ENCODE data around the gene APMAP. TPM values are rescaled to one million over a fixed set of nuclear protein-coding genes. Genes with fewer than 3 reads are reported as not detected.
"Not testable (repeated sequence)": the region's sequence is repeated elsewhere in the genome, so short reads cannot be mapped to it uniquely, and the experiment has no call there.

Gene APMAP
- total RNA-seq, 2 experiments from 2014 or later: 27.7 to 28.0 TPM

DNA sequence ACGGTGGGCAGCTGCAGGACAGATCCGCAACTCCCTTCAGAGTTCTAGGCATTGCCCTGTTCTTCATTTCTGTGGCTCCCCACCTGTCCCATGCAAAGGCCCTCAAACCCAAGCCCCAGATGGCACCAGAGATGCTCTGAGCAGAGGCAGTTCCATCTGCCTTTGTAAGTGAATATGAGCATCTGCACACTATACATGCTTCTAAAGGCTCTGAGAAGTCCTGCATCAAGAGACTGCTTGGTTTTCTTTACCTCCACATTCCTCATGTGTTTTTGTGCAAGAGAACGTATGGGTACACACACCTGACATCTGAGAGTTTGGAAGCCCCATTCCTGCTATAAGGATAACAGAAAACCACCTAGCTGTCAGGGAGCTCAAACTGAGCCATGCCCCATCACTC lies 57.8 kb downstream of the APMAP start:
- Histone ChIP-seq H3K4me2 (ENCODE audit: low read length) (no peak overlapping the region), H3K4me1 (ENCODE audit: insufficient read depth, low read length, poor library complexity, severe bottlenecking) (no peaks in the 10 kb centered on the region), H4K20me1 (ENCODE audit: insufficient read depth, low read length) (no peaks in the 10 kb centered on the region), H3K4me3 (ENCODE audit: low read depth, low read length, poor library complexity, severe bottlenecking) (no peak overlapping the region), H3K27ac (ENCODE audit: low read depth, low read length, poor library complexity, severe bottlenecking) (no peak overlapping the region), H3K79me2 (ENCODE audit: insufficient read depth, low read depth, low read length) (no peaks in the 10 kb centered on the region), H3K9me3 (ENCODE audit: low read length) (no peaks in the 10 kb centered on the region), H3K9me2 (ENCODE audit: insufficient read depth, low read length) (no peaks in the 10 kb centered on the region), H3K36me3 (ENCODE audit: insufficient read depth, low read length) (no peaks in the 10 kb centered on the region), H2AFZ (ENCODE audit: low read length) (no peak overlapping the region)
- ChIA-PET POLR2A (no interaction called here), CTCF (ENCODE audit: unreplicated experiment) (no interaction called here)
- no peak for DNase-seq (ENCODE audit: low spot score)
- BruUV-seq (replicated peaks): no TSS peak
- intact Hi-C loops (cut with micrococcal nuclease; ENCODE audit: unreplicated experiment): no loop called here
- TF ChIP-seq EZH2phosphoT487 (IDR thresholded peaks at IDR 0.05; ENCODE audit: borderline replicate concordance, low read depth, low read length) (no peak), CTCF (conservative IDR thresholded peaks at IDR 0.05; ENCODE audit: low read length) (no peak)

DNA sequence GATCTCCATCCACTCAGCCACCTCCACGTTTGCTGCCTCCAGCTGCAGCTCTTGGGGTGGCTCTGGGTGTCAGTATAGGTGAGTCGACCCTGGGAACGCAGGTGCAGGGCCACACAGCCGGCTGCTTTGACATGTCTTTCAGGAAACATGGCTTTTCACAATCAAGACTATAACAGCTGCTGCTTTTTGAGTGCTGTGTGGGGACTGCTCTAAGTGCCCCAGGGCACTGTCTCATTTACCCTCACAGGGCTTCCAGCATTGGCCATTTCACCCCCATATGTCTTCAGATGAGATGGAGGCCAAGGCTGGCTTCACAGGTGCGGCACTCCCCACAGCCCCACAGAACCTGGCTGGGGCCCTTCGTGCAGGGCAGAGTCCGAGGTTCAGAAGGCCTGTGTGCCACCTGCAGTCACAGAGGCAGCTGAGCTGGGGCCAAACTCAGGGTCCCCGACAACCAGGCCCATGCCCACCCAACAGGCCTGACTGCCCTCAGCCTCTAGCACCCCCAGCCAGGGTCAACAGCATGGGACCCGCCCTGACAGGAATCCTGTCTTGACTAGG lies 58.4 kb downstream of the APMAP start:
- H3K4me2 ChIP-seq (ENCODE audit: low read length): no peak overlapping the region
- no peak for DNase-seq (ENCODE audit: low spot score)
- ChIA-PET POLR2A (no interaction called here), CTCF (ENCODE audit: unreplicated experiment) (no interaction called here)
- H3K4me1 ChIP-seq (ENCODE audit: insufficient read depth, low read length, poor library complexity, severe bottlenecking): no peaks in the 10 kb centered on the region
- no peaks in the 10 kb centered on the region for H3K9me3 ChIP-seq (ENCODE audit: low read length)
- TF ChIP-seq EZH2phosphoT487 (IDR thresholded peaks at IDR 0.05; ENCODE audit: borderline replicate concordance, low read depth, low read length) (no peak), CTCF (conservative IDR thresholded peaks at IDR 0.05; ENCODE audit: low read length) (no peak)
- no peak overlapping the region for H2AFZ ChIP-seq (ENCODE audit: low read length)
- H4K20me1 ChIP-seq (ENCODE audit: insufficient read depth, low read length): no peaks in the 10 kb centered on the region
- intact Hi-C loops (cut with micrococcal nuclease; ENCODE audit: unreplicated experiment): no loop called here
- H3K4me3 ChIP-seq (ENCODE audit: low read depth, low read length, poor library complexity, severe bottlenecking): no peak overlapping the region
- H3K27ac ChIP-seq (ENCODE audit: low read depth, low read length, poor library complexity, severe bottlenecking): no peak overlapping the region
- no peaks in the 10 kb centered on the region for H3K79me2 ChIP-seq (ENCODE audit: insufficient read depth, low read depth, low read length)
- BruUV-seq (replicated peaks): no TSS peak
- no peaks in the 10 kb centered on the region for H3K36me3 ChIP-seq (ENCODE audit: insufficient read depth, low read length)
- H3K9me2 ChIP-seq (ENCODE audit: insufficient read depth, low read length): no peaks in the 10 kb centered on the region

- Histone ChIP-seq H3K4me2 (ENCODE audit: low read length) (no peak overlapping the region), H3K36me3 (ENCODE audit: insufficient read depth, low read length) (no peaks in the 10 kb centered on the region), H3K27ac (ENCODE audit: low read depth, low read length, poor library complexity, severe bottlenecking) (no peak overlapping the region), H4K20me1 (ENCODE audit: insufficient read depth, low read length) (no peaks in the 10 kb centered on the region), H3K79me2 (ENCODE audit: insufficient read depth, low read depth, low read length) (no peaks in the 10 kb centered on the region), H2AFZ (ENCODE audit: low read length) (no peak overlapping the region), H3K4me3 (ENCODE audit: low read depth, low read length, poor library complexity, severe bottlenecking) (no peak overlapping the region), H3K4me1 (ENCODE audit: insufficient read depth, low read length, poor library complexity, severe bottlenecking) (no peaks in the 10 kb centered on the region), H3K9me2 (ENCODE audit: insufficient read depth, low read length) (no peaks in the 10 kb centered on the region), H3K9me3 (ENCODE audit: low read length) (no peaks in the 10 kb centered on the region)
- DNase-seq (ENCODE audit: low spot score): no peak
- intact Hi-C loops (cut with micrococcal nuclease; ENCODE audit: unreplicated experiment): no loop called here
- TF ChIP-seq CTCF (conservative IDR thresholded peaks at IDR 0.05; ENCODE audit: low read length) (no peak), EZH2phosphoT487 (IDR thresholded peaks at IDR 0.05; ENCODE audit: borderline replicate concordance, low read depth, low read length) (no peak)
- BruUV-seq (replicated peaks): no TSS peak
- CTCF ChIA-PET (ENCODE audit: unreplicated experiment): no interaction called here
- POLR2A ChIA-PET: no interaction called here
Observed at GRCh38 chr20:24933266-24933908, 59.2 kb downstream of the APMAP start.

DNA sequence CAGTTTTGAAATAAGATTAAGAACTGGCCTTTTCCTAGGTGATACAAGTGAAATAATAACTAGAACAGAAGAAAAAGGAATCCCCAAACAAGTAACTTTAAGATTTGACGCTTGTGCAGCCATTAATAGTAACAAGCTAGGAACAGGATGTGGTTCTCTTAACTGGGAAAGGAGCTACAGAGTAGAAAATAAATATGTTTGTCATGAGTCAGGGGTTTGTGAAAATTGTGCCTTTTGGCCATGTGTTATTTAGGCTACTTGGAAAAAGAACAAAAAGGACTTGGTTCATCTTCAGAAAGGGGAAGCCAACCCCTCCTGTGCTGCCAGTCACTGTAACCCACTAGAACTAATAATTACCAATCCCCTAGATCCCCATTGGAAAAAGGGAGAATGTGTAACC lies 60.7 kb downstream of the APMAP start:
- H3K4me3 ChIP-seq (ENCODE audit: low read depth, low read length, poor library complexity, severe bottlenecking); BruUV-seq (replicated peaks); H3K4me2 ChIP-seq (ENCODE audit: low read length); H3K9me3 ChIP-seq (ENCODE audit: low read length); H2AFZ ChIP-seq (ENCODE audit: low read length); DNase-seq (ENCODE audit: low spot score); intact Hi-C loops (cut with micrococcal nuclease; ENCODE audit: unreplicated experiment); H3K4me1 ChIP-seq (ENCODE audit: insufficient read depth, low read length, poor library complexity, severe bottlenecking); H3K27ac ChIP-seq (ENCODE audit: low read depth, low read length, poor library complexity, severe bottlenecking); H4K20me1 ChIP-seq (ENCODE audit: insufficient read depth, low read length); H3K9me2 ChIP-seq (ENCODE audit: insufficient read depth, low read length); H3K79me2 ChIP-seq (ENCODE audit: insufficient read depth, low read depth, low read length); CTCF ChIA-PET (ENCODE audit: unreplicated experiment); POLR2A ChIA-PET; H3K36me3 ChIP-seq (ENCODE audit: insufficient read depth, low read length): not testable (repeated sequence)
